Measurements from ENCODE around the gene WNT7A.

GRCh38 chr3:13781417-13781816 is 98.5 kb downstream of the WNT7A start:
- TF ChIP-seq CTCF (IDR thresholded peaks at IDR 0.05; ENCODE audit: low read length), result no peak
- TF ChIP-seq EZH2phosphoT487 (IDR thresholded peaks at IDR 0.05; ENCODE audit: low read length), result no peak
- no peak for TF ChIP-seq EZH2 (optimal IDR thresholded peaks at IDR 0.05; ENCODE audit: low read depth, low read length)
